Measurements from ENCODE around the gene KLHL18.

Gene KLHL18

DNA sequence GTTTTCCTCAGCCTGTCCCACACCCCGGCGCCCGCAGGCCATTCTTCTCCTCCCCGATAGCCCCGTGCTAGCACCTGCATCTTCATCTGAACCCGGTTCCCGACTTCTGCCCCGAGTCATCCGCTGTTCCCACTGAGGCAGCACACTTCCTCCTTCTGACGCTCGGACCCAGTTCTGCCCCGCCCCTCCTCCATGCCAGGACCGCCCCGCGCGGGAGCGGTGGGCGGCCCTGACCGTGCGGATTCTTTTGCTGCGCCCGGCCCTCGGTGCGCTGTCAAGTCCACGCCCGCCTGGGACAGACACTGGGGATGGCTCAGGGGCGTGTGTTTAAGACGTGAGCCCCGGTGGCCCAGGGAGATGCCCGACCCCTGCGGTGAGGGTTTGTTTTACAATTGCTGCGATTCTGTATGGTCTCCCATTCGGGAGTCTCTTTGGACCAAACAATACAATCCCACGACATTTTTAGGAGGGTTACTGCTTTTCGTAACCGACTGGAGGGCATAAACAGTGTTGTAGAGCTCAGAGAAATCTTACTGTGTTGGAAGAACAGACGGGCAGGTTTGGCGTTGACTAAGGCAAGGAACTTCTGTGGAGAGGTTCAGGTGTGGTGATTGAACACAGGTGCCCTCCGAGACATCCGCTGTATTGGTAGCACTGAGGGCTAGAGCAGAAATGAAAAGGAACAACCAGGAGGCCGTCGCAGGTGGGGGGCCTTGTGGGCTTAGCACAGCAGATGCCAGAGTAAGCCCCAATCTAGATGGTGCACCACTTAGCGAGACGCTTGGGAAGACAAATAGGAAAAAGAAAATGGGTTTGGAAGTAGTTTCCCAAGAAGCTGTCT is 98.8 kb downstream of the KLHL18 start:
- TF ChIP-seq CREB1 (IDR thresholded peaks at IDR 0.05; ENCODE audit: low read depth) (peak; percentile 31; the same call in 1 of the 2 replicates), EGR1 (IDR thresholded peaks at IDR 0.05) (no peak), TAF1 (IDR thresholded peaks at IDR 0.05; ENCODE audit: low read depth) (peak; percentile 21; the same call in 1 of the 2 replicates)

- TF ChIP-seq MAX (IDR thresholded peaks at IDR 0.05) (no peak), TAF1 (IDR thresholded peaks at IDR 0.05; ENCODE audit: low read depth) (no peak), TCF12 (IDR thresholded peaks at IDR 0.05; ENCODE audit: low read depth) (no peak), CREB1 (IDR thresholded peaks at IDR 0.05; ENCODE audit: low read depth) (no peak), TEAD4 (IDR thresholded peaks at IDR 0.05) (no peak), RAD21 (IDR thresholded peaks at IDR 0.05; ENCODE audit: low read depth) (no peak), EGR1 (IDR thresholded peaks at IDR 0.05) (no peak), CEBPB (IDR thresholded peaks at IDR 0.05) (no peak), NFIC (IDR thresholded peaks at IDR 0.05) (no peak), YY1 (IDR thresholded peaks at IDR 0.05; ENCODE audit: low read depth) (no peak), EP300 (IDR thresholded peaks at IDR 0.05; ENCODE audit: borderline replicate concordance) (no peak)
- TF ChIP-seq, protein P1, sequence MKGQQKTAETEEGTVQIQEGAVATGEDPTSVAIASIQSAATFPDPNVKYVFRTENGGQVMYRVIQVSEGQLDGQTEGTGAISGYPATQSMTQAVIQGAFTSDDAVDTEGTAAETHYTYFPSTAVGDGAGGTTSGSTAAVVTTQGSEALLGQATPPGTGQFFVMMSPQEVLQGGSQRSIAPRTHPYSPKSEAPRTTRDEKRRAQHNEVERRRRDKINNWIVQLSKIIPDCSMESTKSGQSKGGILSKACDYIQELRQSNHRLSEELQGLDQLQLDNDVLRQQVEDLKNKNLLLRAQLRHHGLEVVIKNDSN (IDR thresholded peaks at IDR 0.05), result no peak
Measured at GRCh38 chr3:47384425-47384824, 101.7 kb downstream of the KLHL18 start.

GRCh38 chr3:47385007-47385406 is 102.3 kb downstream of the KLHL18 start:
- TF ChIP-seq CREB1 (IDR thresholded peaks at IDR 0.05; ENCODE audit: low read depth) (no peak), RAD21 (IDR thresholded peaks at IDR 0.05; ENCODE audit: low read depth) (no peak), MAX (IDR thresholded peaks at IDR 0.05) (no peak), EP300 (IDR thresholded peaks at IDR 0.05; ENCODE audit: borderline replicate concordance) (no peak), TCF12 (IDR thresholded peaks at IDR 0.05; ENCODE audit: low read depth) (no peak)

- TF ChIP-seq ZBTB7A (IDR thresholded peaks at IDR 0.05; ENCODE audit: low read depth) (no peak), TCF12 (IDR thresholded peaks at IDR 0.05; ENCODE audit: low read depth) (no peak), EP300 (IDR thresholded peaks at IDR 0.05; ENCODE audit: borderline replicate concordance) (no peak), MAX (IDR thresholded peaks at IDR 0.05) (no peak), NFIC (IDR thresholded peaks at IDR 0.05) (no peak), YY1 (IDR thresholded peaks at IDR 0.05; ENCODE audit: low read depth) (no peak), TEAD4 (IDR thresholded peaks at IDR 0.05) (no peak), FOXM1 (IDR thresholded peaks at IDR 0.05; ENCODE audit: borderline replicate concordance, low read depth) (no peak)
Measured at GRCh38 chr3:47385796-47386195, 103.1 kb downstream of the KLHL18 start.

GRCh38 chr3:47392933-47393332 is 110.2 kb downstream of the KLHL18 start:
- no peak for TF ChIP-seq MAX (IDR thresholded peaks at IDR 0.05)
- no peak for TF ChIP-seq RAD21 (IDR thresholded peaks at IDR 0.05; ENCODE audit: low read depth)
- no peak for TF ChIP-seq FOXM1 (IDR thresholded peaks at IDR 0.05; ENCODE audit: borderline replicate concordance, low read depth)
- no peak for TF ChIP-seq TEAD4 (IDR thresholded peaks at IDR 0.05)
- no peak for TF ChIP-seq ZBTB7A (IDR thresholded peaks at IDR 0.05; ENCODE audit: low read depth)
- no peak for TF ChIP-seq TCF12 (IDR thresholded peaks at IDR 0.05; ENCODE audit: low read depth)
- no peak for TF ChIP-seq CREB1 (IDR thresholded peaks at IDR 0.05; ENCODE audit: low read depth)
- TF ChIP-seq REST (IDR thresholded peaks at IDR 0.05; ENCODE audit: low read depth), result no peak
- no peak for TF ChIP-seq TAF1 (IDR thresholded peaks at IDR 0.05; ENCODE audit: low read depth)
- TF ChIP-seq EP300 (IDR thresholded peaks at IDR 0.05; ENCODE audit: borderline replicate concordance), result no peak
- TF ChIP-seq YY1 (IDR thresholded peaks at IDR 0.05; ENCODE audit: low read depth), result no peak
- no peak for TF ChIP-seq EGR1 (IDR thresholded peaks at IDR 0.05)
- TF ChIP-seq, protein P1 (IDR thresholded peaks at IDR 0.05), result no peak
- TF ChIP-seq NFIC (IDR thresholded peaks at IDR 0.05), result no peak
- TF ChIP-seq CEBPB (IDR thresholded peaks at IDR 0.05), result no peak

DNA sequence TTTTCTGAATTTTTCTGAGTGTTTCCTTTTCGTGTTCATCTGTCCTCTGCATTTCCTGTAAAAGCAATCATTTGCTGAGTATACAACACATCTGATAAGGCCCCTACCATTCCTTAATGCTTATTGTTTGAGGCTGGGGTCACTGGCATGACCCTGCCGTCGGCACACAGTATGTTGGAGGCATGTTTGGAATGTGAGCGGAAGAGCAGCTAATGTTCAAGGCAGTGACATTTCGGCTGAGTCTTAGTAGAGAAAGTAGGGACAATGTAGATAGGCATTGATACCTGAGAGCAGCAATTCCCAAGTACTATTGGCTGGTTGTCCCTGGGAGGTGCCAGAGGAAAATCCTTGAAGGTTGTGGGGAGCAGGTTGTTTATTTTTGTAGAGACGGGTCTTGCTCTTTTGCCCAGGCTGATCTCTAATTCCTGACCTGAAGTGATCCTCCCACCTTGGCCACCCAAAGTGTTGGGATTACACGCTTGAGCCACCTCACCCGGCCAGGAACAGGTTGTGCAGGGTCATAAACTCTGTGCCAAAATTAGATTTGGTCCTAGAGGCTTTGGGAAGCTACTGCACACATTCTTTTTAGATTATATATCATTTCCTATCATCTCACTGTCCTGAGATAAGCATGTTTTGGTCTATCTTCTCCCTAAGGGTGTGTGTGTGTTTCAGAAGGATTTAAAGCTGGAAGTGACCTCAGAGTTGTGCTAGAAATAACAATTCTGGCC is 111.6 kb downstream of the KLHL18 start:
- TF ChIP-seq RAD21 (IDR thresholded peaks at IDR 0.05; ENCODE audit: low read depth) (peak; percentile 16; the same call in 1 of the 2 replicates), CEBPB (IDR thresholded peaks at IDR 0.05) (0 out of 2 replicates have a peak, but pooled peaks have one; percentile 1), TCF12 (IDR thresholded peaks at IDR 0.05; ENCODE audit: low read depth) (peak; percentile 72), NFIC (IDR thresholded peaks at IDR 0.05) (peak; percentile 87), CREB1 (IDR thresholded peaks at IDR 0.05; ENCODE audit: low read depth) (no peak), YY1 (IDR thresholded peaks at IDR 0.05; ENCODE audit: low read depth) (no peak), FOXM1 (IDR thresholded peaks at IDR 0.05; ENCODE audit: borderline replicate concordance, low read depth) (peak; percentile 40; the same call in 1 of the 2 replicates), REST (IDR thresholded peaks at IDR 0.05; ENCODE audit: low read depth) (no peak), EGR1 (IDR thresholded peaks at IDR 0.05) (no peak), EP300 (IDR thresholded peaks at IDR 0.05; ENCODE audit: borderline replicate concordance) (peak; percentile 68), TEAD4 (IDR thresholded peaks at IDR 0.05) (peak; percentile 72)
- TF ChIP-seq, protein P1 (IDR thresholded peaks at IDR 0.05), result no peak

Measured in Ishikawa (cell line).